Stimulated activated CD8-positive, alpha-beta memory T cell treated with anti-CD3 and anti-CD28 coated beads, Interleukin-12 subunit alpha, Interleukin-12 subunit beta, amount 100 ng/mL, for 24 hours (primary cell): ENCODE measurements around the gene HSPD1.

Source experiments
- DNase-seq: peaks from one replicate; pipeline ENCODE4 v3.0.0-alpha.2; 2020; ENCODE audit errors: extremely low read depth

Gene HSPD1

GRCh38 chr2:197499594-197500502 is at the start of gene HSPD1, which contains the start of gene HSPE1:
HSPD1 (minus strand) TSS chr2:197499840; CDS start chr2:197498848, 992 bp downstream.
HSPE1 (plus strand) TSS chr2:197500379; CDS start chr2:197500437, 58 bp downstream.
- DNase-seq: peak; percentile 96

- DNase-seq: no peak
Measured at GRCh38 chr2:197548582-197548981, 48.9 kb upstream of the HSPD1 start.

GRCh38 chr2:197547163-197547900 is 47.7 kb upstream of the HSPD1 start:
- no peak for DNase-seq

- DNase-seq: no peak
Measured at GRCh38 chr2:197543206-197543605, 43.6 kb upstream of the HSPD1 start.

- no peak for DNase-seq
Measured at GRCh38 chr2:197539734-197540133, 40.1 kb upstream of the HSPD1 start.

GRCh38 chr2:197538412-197538811 is 38.8 kb upstream of the HSPD1 start:
- DNase-seq: no peak

- no peak for DNase-seq
Measured at GRCh38 chr2:197517150-197517549, 17.5 kb upstream of the HSPD1 start.

- no peak for DNase-seq
Measured at GRCh38 chr2:197516393-197516761, 16.7 kb upstream of the HSPD1 start.

- peak; percentile 81 for DNase-seq
Measured at GRCh38 chr2:197515739-197516392, 16.2 kb upstream of the HSPD1 start, which contains the start of gene MOB4. MOB4 (plus strand) TSS chr2:197516066; CDS start chr2:197516087, 21 bp downstream.

- DNase-seq: no peak
Measured at GRCh38 chr2:197515315-197515738, 15.7 kb upstream of the HSPD1 start.

- DNase-seq: no peak
Measured at GRCh38 chr2:197514754-197515153, 15.1 kb upstream of the HSPD1 start.

GRCh38 chr2:197513915-197514314 is 14.3 kb upstream of the HSPD1 start:
- DNase-seq: no peak

- no peak for DNase-seq
Measured at GRCh38 chr2:197506658-197507057, 7.0 kb upstream of the HSPD1 start.

GRCh38 chr2:197504512-197504911 is 4.9 kb upstream of the HSPD1 start:
- no peak for DNase-seq

GRCh38 chr2:197504000-197504399 is 4.4 kb upstream of the HSPD1 start:
- no peak for DNase-seq

- no peak for DNase-seq
Measured at GRCh38 chr2:197502685-197503084, 3.0 kb upstream of the HSPD1 start.

GRCh38 chr2:197502201-197502600 is 2.6 kb upstream of the HSPD1 start:
- no peak for DNase-seq

- no peak for DNase-seq
Measured at GRCh38 chr2:197500503-197501131, 977 bp upstream of the HSPD1 start.

- DNase-seq: no peak
Measured at GRCh38 chr2:197498937-197499593, 575 bp downstream of the HSPD1 start.

GRCh38 chr2:197498235-197498936 is 1.3 kb downstream of the HSPD1 start:
- no peak for DNase-seq
